ENCODE measurements around the gene ZBTB20. TPM values are rescaled to one million over a fixed set of nuclear protein-coding genes. Genes with fewer than 3 reads are reported as not detected.

Gene ZBTB20
- total RNA-seq, 1 experiment from 2014 or later: 26.5 TPM

GRCh38 chr3:114714957-114715460 is 432.1 kb downstream of the ZBTB20 start:
- intact Hi-C loops (cut with micrococcal nuclease; ENCODE audit: unreplicated experiment): no loop called here
- TF ChIP-seq EZH2 (IDR thresholded peaks at IDR 0.05; ENCODE audit: low read depth) (no peak), CTCF (conservative IDR thresholded peaks at IDR 0.05) (no peak)
- H3K4me3 ChIP-seq: no peak overlapping the region
- DNase-seq: no peak
- no peaks in the 10 kb centered on the region for H3K79me2 ChIP-seq (ENCODE audit: low read depth)
- POLR2A ChIA-PET (ENCODE audit: unreplicated experiment): no interaction called here
- no peak overlapping the region for H2AFZ ChIP-seq
- H4K20me1 ChIP-seq (ENCODE audit: insufficient read depth): no peaks in the 10 kb centered on the region
- H3K27ac ChIP-seq: no peak overlapping the region
- no peaks in the 10 kb centered on the region for H3K9me2 ChIP-seq (ENCODE audit: insufficient read depth)
- H3K4me1 ChIP-seq (replicated peaks; ENCODE audit: insufficient read depth): no peaks in the 10 kb centered on the region
- no peaks in the 10 kb centered on the region for H3K9me3 ChIP-seq (ENCODE audit: insufficient read depth, low read depth)
- no peaks in the 10 kb centered on the region for H3F3A ChIP-seq (ENCODE audit: insufficient read depth, low read depth)
- H3K27me3 ChIP-seq (ENCODE audit: insufficient read depth, low read depth): no peaks in the 10 kb centered on the region
- CTCF ChIA-PET: no interaction called here
- BruUV-seq (replicated peaks): no TSS peak
- no peaks in the 10 kb centered on the region for H3K36me3 ChIP-seq (ENCODE audit: low read depth)
- H3K4me2 ChIP-seq: no peak overlapping the region

- peaks cover 2% of the 10 kb centered on the region; the same call in 1 of the 2 replicates for H3K4me1 ChIP-seq (replicated peaks; ENCODE audit: insufficient read depth)
- no peaks in the 10 kb centered on the region for H4K20me1 ChIP-seq (ENCODE audit: insufficient read depth)
- H3K27ac ChIP-seq: no peak overlapping the region
- H3K27me3 ChIP-seq (ENCODE audit: insufficient read depth, low read depth): no peaks in the 10 kb centered on the region
- no peak overlapping the region for H3K4me3 ChIP-seq
- no peak for DNase-seq
- H3K4me2 ChIP-seq: no peak overlapping the region
- H3K9me2 ChIP-seq (ENCODE audit: insufficient read depth): no peaks in the 10 kb centered on the region
- ChIA-PET CTCF (no interaction called here), POLR2A (ENCODE audit: unreplicated experiment) (no interaction called here)
- H2AFZ ChIP-seq: no peak overlapping the region
- H3K36me3 ChIP-seq (ENCODE audit: low read depth): no peaks in the 10 kb centered on the region
- H3K9me3 ChIP-seq (ENCODE audit: insufficient read depth, low read depth): no peaks in the 10 kb centered on the region
- no TSS peak for BruUV-seq (replicated peaks)
- no peaks in the 10 kb centered on the region for H3F3A ChIP-seq (ENCODE audit: insufficient read depth, low read depth)
- TF ChIP-seq CTCF (conservative IDR thresholded peaks at IDR 0.05) (no peak), EZH2 (IDR thresholded peaks at IDR 0.05; ENCODE audit: low read depth) (no peak)
- intact Hi-C loops (cut with micrococcal nuclease; ENCODE audit: unreplicated experiment): no loop called here
- H3K79me2 ChIP-seq (ENCODE audit: low read depth): no peaks in the 10 kb centered on the region
Measured at GRCh38 chr3:114714237-114714636, 432.9 kb downstream of the ZBTB20 start.

DNA sequence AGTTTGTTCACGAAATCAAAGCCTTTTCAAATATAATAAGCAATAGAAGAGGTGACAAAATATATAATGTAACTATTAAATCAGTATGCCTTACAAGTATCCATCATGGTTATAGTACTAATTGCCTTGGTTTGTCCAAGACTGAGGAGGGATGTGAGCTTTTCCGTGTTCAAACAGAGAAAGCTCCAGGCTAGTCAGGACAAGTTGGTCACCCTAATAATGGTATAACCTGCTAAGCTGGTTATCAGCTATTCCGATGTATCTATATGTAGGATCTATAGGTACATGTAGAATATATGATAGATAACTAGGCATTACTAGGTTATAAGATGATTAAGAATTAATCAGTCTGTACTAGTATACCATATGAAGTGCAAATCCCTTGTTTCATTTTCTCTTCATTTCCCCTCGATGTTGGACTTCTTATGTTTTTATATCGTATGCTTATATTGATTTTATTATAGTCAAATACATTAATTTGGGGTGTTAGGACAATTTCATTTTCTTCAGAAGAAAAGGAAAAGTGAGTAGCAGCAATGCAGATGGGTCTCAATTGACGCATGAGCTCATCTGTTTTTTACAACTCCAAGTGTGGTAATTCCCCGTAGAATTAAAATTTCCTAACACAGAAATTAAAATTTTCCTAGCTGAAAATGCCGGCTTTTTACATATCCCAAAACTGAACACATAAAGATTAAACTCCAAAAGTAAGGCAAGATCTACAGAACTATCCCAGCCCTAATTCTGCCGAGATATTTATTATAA is 434.2 kb downstream of the ZBTB20 start:
- no peaks in the 10 kb centered on the region for H3K27me3 ChIP-seq (ENCODE audit: insufficient read depth, low read depth)
- peaks cover 15% of the 10 kb centered on the region for H3K4me1 ChIP-seq (replicated peaks; ENCODE audit: insufficient read depth)
- no peak overlapping the region for H2AFZ ChIP-seq
- CTCF ChIA-PET: no interaction called here
- no peak for TF ChIP-seq CTCF (conservative IDR thresholded peaks at IDR 0.05)
- no peak for TF ChIP-seq EZH2 (IDR thresholded peaks at IDR 0.05; ENCODE audit: low read depth)
- no peaks in the 10 kb centered on the region for H3K9me2 ChIP-seq (ENCODE audit: insufficient read depth)
- H3K27ac ChIP-seq: no peak overlapping the region
- no peak overlapping the region for H3K4me3 ChIP-seq
- no TSS peak for BruUV-seq (replicated peaks)
- intact Hi-C loops (cut with micrococcal nuclease; ENCODE audit: unreplicated experiment): no loop called here
- no peak for DNase-seq
- H4K20me1 ChIP-seq (ENCODE audit: insufficient read depth): no peaks in the 10 kb centered on the region
- no peaks in the 10 kb centered on the region for H3K9me3 ChIP-seq (ENCODE audit: insufficient read depth, low read depth)
- H3K4me2 ChIP-seq: no peak overlapping the region
- H3F3A ChIP-seq (ENCODE audit: insufficient read depth, low read depth): no peaks in the 10 kb centered on the region
- POLR2A ChIA-PET (ENCODE audit: unreplicated experiment): no interaction called here
- no peaks in the 10 kb centered on the region for H3K79me2 ChIP-seq (ENCODE audit: low read depth)
- H3K36me3 ChIP-seq (ENCODE audit: low read depth): no peaks in the 10 kb centered on the region

Data from PC-9 (cell line).